Hepatocyte (in vitro differentiated cells): Measurements from ENCODE around the gene DSN1.

Experiments
- CTCF ChIP-seq: fragments of 200-600 bp; sonication (generic); IDR thresholded peaks from 2 replicates; pipeline ENCODE4 v1.5.1; 2016; ENCODE audit warnings: antibody characterized with exemption, mild to moderate bottlenecking; ENCODE audit not compliant: poor library complexity
- EZH2 ChIP-seq: fragments of 200-600 bp; sonication (generic); IDR thresholded peaks from 2 replicates; pipeline ENCODE4 v1.6.1; 2016; ENCODE audit warnings: antibody characterized with exemption, mild to moderate bottlenecking, borderline replicate concordance

GRCh38 chr20:36784116-36784515 lies 10.6 kb upstream of the DSN1 start:
- no peak for TF ChIP-seq CTCF
- no peak for TF ChIP-seq EZH2
